Measurements from ENCODE around the gene CFAP126. TPM values are rescaled to one million over a fixed set of nuclear protein-coding genes. Genes with fewer than 3 reads are reported as not detected.

Gene CFAP126
- total RNA-seq, 120 experiments from 2014 or later = 0.55 to 7.3 (median 1.5) TPM; not detected in 36

Other genes starting within 250 kb of the CFAP126 start
- gene PFDN2, start 249.8 kb downstream of the CFAP126 start, total RNA-seq = 100 to 1,000 TPM in 3 of 120 experiments, 10 to 100 TPM in 117; 50.1 to 108 (median 72.3) TPM
- 10 to 100 TPM; 28.2 to 55.3 (median 40.7) TPM for gene NIT1, start 249.8 kb downstream of the CFAP126 start, total RNA-seq
- gene DEDD, start 235.2 kb downstream of the CFAP126 start, total RNA-seq = 10 to 100 TPM; 23.9 to 40.2 (median 30.5) TPM
- gene UFC1, start 213.9 kb downstream of the CFAP126 start, total RNA-seq = 100 to 1,000 TPM in 2 of 120 experiments, 10 to 100 TPM in 118; 55.5 to 108 (median 76.8) TPM
- gene USP21, start 208.4 kb downstream of the CFAP126 start, total RNA-seq = 10 to 100 TPM; 24.5 to 66.1 (median 40.0) TPM
- gene PPOX, start 201.4 kb downstream of the CFAP126 start, total RNA-seq = 10 to 100 TPM; 18.7 to 52.5 (median 36.8) TPM
- 10 to 100 TPM; 17.8 to 52.2 (median 29.1) TPM for gene B4GALT3, start 190.4 kb downstream of the CFAP126 start, total RNA-seq
- 100 to 1,000 TPM in 8 of 120 experiments, 10 to 100 TPM in 98, 1 to 10 TPM in 14; 2.9 to 153 (median 35.3) TPM for gene ADAMTS4, start 168.8 kb downstream of the CFAP126 start, total RNA-seq
- gene NDUFS2, start 165.5 kb downstream of the CFAP126 start, total RNA-seq = 100 to 1,000 TPM in 116 of 120 experiments, 10 to 100 TPM in 4; 77.0 to 176 (median 131) TPM
- gene FCER1G, start 152.6 kb downstream of the CFAP126 start, total RNA-seq = 10 to 100 TPM in 76 of 120 experiments, 1 to 10 TPM in 44; 1.7 to 86.4 (median 12.9) TPM
- gene APOA2, start 144.2 kb downstream of the CFAP126 start, total RNA-seq = not detected
- gene TOMM40L, start 141.8 kb downstream of the CFAP126 start, total RNA-seq = 10 to 100 TPM; 20.2 to 44.3 (median 32.3) TPM
- gene NR1I3, start 129.7 kb downstream of the CFAP126 start, total RNA-seq = 1 to 10 TPM in 1 of 120 experiments, under 1 TPM in 7, not detected in 112; 0.27 to 1.7 (median 0.59) TPM
- 10 to 100 TPM in 119 of 120 experiments, 1 to 10 TPM in 1; 6.1 to 57.2 (median 31.0) TPM for gene PCP4L1, start 109.1 kb downstream of the CFAP126 start, total RNA-seq
- gene MPZ, start 57.9 kb downstream of the CFAP126 start, total RNA-seq = 10 to 100 TPM in 2 of 120 experiments, 1 to 10 TPM in 118; 2.8 to 11.0 (median 6.1) TPM
- gene SDHC, start 53.5 kb downstream of the CFAP126 start, total RNA-seq = 100 to 1,000 TPM; 139 to 247 (median 184) TPM
- gene FCGR2A, start 137.6 kb upstream of the CFAP126 start, total RNA-seq = 10 to 100 TPM in 97 of 120 experiments, 1 to 10 TPM in 23; 5.0 to 71.8 (median 18.1) TPM
- gene HSPA6, start 156.7 kb upstream of the CFAP126 start, total RNA-seq = 1,000 to 10,000 TPM in 1 of 120 experiments, 100 to 1,000 TPM in 3, 10 to 100 TPM in 12, 1 to 10 TPM in 91, under 1 TPM in 12, not detected in 1; 0.41 to 1,017 (median 2.4) TPM
- 100 to 1,000 TPM in 6 of 120 experiments, 10 to 100 TPM in 105, 1 to 10 TPM in 9; 3.5 to 144 (median 28.1) TPM for gene FCGR3A, start 181.9 kb upstream of the CFAP126 start, total RNA-seq